ENCODE data around the gene CRAT. TPM values are rescaled to one million over a fixed set of nuclear protein-coding genes. Genes with fewer than 3 reads are reported as not detected.

CRAT gene
- total RNA-seq, 2 donors from 2014 or later: 62.3 to 78.3 TPM

- H3K36me3 ChIP-seq: no peaks in the 10 kb centered on the region
- intact Hi-C loops (cut with DNase I): no loop called here
- no peak for TF ChIP-seq CTCF (IDR thresholded peaks at IDR 0.05)
- H3K4me3 ChIP-seq: no peak overlapping the region
- no peaks in the 10 kb centered on the region for H3K4me1 ChIP-seq
- H3K27ac ChIP-seq: no peak overlapping the region
- H3K9ac ChIP-seq (ENCODE audit: low read depth in 2 of 2, low read length in 2 of 2): no peak overlapping the region
- H3K27me3 ChIP-seq: no peaks in the 10 kb centered on the region
- no peaks in the 10 kb centered on the region for H3K9me3 ChIP-seq
- DNase-seq: no peak
Measured at GRCh38 chr9:129073404-129073803, 37.2 kb downstream of the CRAT start.

DNA sequence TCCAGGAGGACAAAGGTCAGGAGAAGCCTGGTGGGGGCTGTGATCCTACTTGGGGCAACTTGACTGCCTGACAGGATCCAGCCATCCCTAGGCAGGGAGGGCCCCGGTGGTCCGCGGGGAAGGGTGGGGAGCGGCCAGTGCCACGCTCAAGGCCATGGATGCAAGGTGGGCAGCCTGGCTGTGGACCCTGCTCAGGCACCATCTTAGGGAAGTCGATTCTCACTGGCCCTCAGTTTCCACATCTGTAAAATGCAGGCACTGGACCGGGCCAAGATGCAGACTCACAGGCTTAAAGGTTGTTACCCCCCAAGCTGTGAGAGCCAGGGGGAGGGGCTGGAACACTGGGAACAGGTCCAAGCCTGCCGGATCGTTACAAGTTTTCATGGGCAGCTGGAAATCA, 38.4 kb downstream of the CRAT start:
- no peak overlapping the region for H3K9ac ChIP-seq (ENCODE audit: low read depth in 2 of 2, low read length in 2 of 2)
- intact Hi-C loops (cut with DNase I): no loop called here
- H3K4me1 ChIP-seq: no peaks in the 10 kb centered on the region
- no peaks in the 10 kb centered on the region for H3K36me3 ChIP-seq
- no peaks in the 10 kb centered on the region for H3K27me3 ChIP-seq
- TF ChIP-seq CTCF (IDR thresholded peaks at IDR 0.05): no peak
- H3K4me3 ChIP-seq: no peak overlapping the region
- no peaks in the 10 kb centered on the region for H3K9me3 ChIP-seq
- no peak for DNase-seq
- no peak overlapping the region for H3K27ac ChIP-seq

DNA sequence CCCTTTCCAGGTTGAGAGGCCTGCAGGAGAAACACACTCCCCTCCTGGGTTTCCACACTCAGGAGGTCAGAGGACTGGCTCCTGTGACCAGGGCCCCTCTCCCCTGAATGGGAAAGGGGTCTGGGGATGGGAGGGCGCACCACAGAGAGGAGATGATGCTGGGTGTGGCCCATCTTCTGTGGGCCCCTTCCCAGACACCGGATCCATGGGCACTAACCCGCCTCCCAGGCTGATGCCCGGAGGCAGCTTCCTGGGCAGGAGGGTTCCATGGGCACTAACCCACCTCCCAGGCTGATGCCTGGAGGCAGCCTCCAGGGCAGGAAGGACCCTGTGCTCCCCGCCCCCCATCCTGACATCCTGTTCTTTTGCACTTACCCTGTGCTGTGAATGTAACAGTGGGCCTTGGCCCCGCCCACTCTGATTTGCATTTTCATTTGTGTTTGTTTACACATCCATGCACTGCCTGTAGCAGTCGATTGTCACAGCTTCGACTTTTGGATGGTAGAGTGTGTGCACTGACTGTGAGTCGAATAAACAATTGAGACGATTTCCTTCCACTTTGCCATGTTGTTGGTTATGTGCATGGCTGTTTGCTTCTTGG, 39.0 kb downstream of the CRAT start:
- Histone ChIP-seq H3K27me3 (no peaks in the 10 kb centered on the region), H3K9me3 (no peaks in the 10 kb centered on the region), H3K27ac (no peak overlapping the region), H3K4me3 (no peak overlapping the region), H3K9ac (ENCODE audit: low read depth in 2 of 2, low read length in 2 of 2) (no peak overlapping the region), H3K4me1 (no peaks in the 10 kb centered on the region), H3K36me3 (no peaks in the 10 kb centered on the region)
- no peak for TF ChIP-seq CTCF (IDR thresholded peaks at IDR 0.05)
- no peak for DNase-seq
- intact Hi-C loops (cut with DNase I): no loop called here

- Histone ChIP-seq H3K9me3 (no peaks in the 10 kb centered on the region), H3K9ac (ENCODE audit: low read depth in 2 of 2, low read length in 2 of 2) (no peak overlapping the region), H3K36me3 (peaks cover under 1% of the 10 kb centered on the region), H3K27ac (no peak overlapping the region), H3K4me3 (no peak overlapping the region), H3K27me3 (no peaks in the 10 kb centered on the region), H3K4me1 (no peaks in the 10 kb centered on the region)
- TF ChIP-seq CTCF (IDR thresholded peaks at IDR 0.05): no peak
- intact Hi-C loops (cut with DNase I): no loop called here
- DNase-seq: no peak
Measured at GRCh38 chr9:129070696-129071525, 39.7 kb downstream of the CRAT start.

DNA sequence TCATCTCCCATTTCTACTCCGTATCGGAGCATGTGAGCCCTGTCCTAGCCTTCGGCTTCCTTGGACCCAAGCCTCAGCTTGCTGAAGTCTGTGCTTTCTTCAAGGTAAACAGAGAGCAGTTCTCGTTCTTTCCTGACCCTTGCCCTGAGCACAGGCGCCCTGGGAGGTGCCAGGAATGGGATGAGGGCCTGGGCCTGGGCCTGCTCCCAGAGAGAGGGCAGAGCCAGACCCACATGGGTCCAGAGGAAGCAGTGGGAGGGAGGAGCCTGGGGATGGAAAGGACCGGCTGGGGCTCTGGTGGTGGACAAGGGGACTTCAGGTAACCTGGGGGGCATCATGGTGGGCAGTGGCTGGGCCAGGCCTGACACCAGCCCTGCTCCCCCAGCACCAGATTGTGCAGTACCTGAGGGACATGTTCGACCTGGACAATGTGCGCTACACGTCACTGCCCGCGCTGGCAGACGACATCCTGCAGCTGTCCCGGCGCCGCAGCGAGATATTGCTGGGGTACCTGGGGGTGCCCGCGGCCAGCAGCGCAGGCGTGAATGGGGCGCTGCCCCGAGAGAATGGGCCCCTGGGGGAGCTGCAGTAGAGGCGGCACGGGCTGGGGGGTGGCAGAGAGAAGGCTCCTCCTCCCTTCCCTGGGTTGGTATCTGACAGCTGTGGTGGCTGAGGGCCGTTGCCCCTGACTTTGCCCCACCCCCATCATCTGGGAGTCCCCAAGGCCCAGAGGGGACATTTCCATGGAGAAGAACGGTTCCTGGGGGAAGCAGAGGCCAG, 40.5 kb downstream of the CRAT start:
- TF ChIP-seq CTCF (IDR thresholded peaks at IDR 0.05): no peak
- DNase-seq: no peak
- H3K27me3 ChIP-seq: no peaks in the 10 kb centered on the region
- no peaks in the 10 kb centered on the region for H3K9me3 ChIP-seq
- peak overlapping the region in 1 of 2 donors; percentile 4 for H3K9ac ChIP-seq (ENCODE audit: low read depth in 2 of 2, low read length in 2 of 2)
- intact Hi-C loops (cut with DNase I): no loop called here
- H3K4me3 ChIP-seq: no peak overlapping the region
- H3K4me1 ChIP-seq: no peaks in the 10 kb centered on the region
- H3K36me3 ChIP-seq: peaks cover 9% of the 10 kb centered on the region
- no peak overlapping the region for H3K27ac ChIP-seq

All from colonic mucosa (tissue), 4 donors.